IMR-90 (cell line): ENCODE data around the gene TMEM37. TPM values are rescaled to one million over a fixed set of nuclear protein-coding genes. Genes with fewer than 3 reads are reported as not detected.

Source experiments
- ATAC-seq: fragments of 200-7000 bp; cut with Tn5 transposase; 2 replicates; pipeline ENCODE4 v1.9.1; 2020; ENCODE audit warnings: low read depth, mild to moderate bottlenecking, moderate library complexity
- BruUV-seq: library from RNA; stranded (reverse); fragments of 400-500 nt; replicated peaks from 2 replicates; lab custom pipeline; 2021; lab: Mats Ljungman, UMichigan
- CTCF ChIA-PET: fragments of 300-600 bp; formaldehyde crosslinking; extraction: SDS; loops from one replicate; lab custom pipeline; 2021; ENCODE audit warnings: antibody characterized with exemption; lab: Yijun Ruan, JAX
- POLR2A ChIA-PET: fragments of 300-600 bp; sonication (Branson Sonifier 250); formaldehyde crosslinking; loops from one replicate; lab custom pipeline; 2022; ENCODE audit warnings: antibody characterized with exemption; ENCODE audit not compliant: unreplicated experiment; lab: Charles Lee
- DNase-seq: peaks from one replicate; pipeline ENCODE4 v3.0.0; 2013
- H2AFZ ChIP-seq: replicated peaks from 2 replicates; pipeline ENCODE3; 2013; ENCODE audit warnings: low read length, mild to moderate bottlenecking; ENCODE audit not compliant: poor library complexity
- H2AK5ac ChIP-seq: 2 replicates; pipeline ENCODE4 v1.6.1; 2013; ENCODE audit warnings: low read depth, low read length, inconsistent platforms
- H2AK9ac ChIP-seq: replicated peaks from 2 replicates; pipeline ENCODE3; 2013; ENCODE audit warnings: mild to moderate bottlenecking, low read depth, low read length, moderate library complexity; ENCODE audit not compliant: poor library complexity
- H2BK120ac ChIP-seq: 2 replicates; pipeline ENCODE4 v1.6.1; 2013; ENCODE audit warnings: low read depth, low read length, inconsistent platforms
- H2BK15ac ChIP-seq: 3 replicates; pipeline ENCODE4 v1.6.1; 2013; ENCODE audit warnings: low read depth, low read length, inconsistent platforms
- H2BK20ac ChIP-seq: 2 replicates; pipeline ENCODE4 v1.6.1; 2013; ENCODE audit warnings: low read depth, mild to moderate bottlenecking, inconsistent platforms, low read length, moderate library complexity
- H2BK5ac ChIP-seq: 2 replicates; pipeline ENCODE4 v1.6.1; 2013; ENCODE audit warnings: mild to moderate bottlenecking, low read depth, low read length, inconsistent platforms; ENCODE audit not compliant: poor library complexity, severe bottlenecking
- H3K14ac ChIP-seq: replicated peaks from 2 replicates; pipeline ENCODE4 v1.6.1; 2013; ENCODE audit warnings: low read depth, low read length, inconsistent platforms
- H3K18ac ChIP-seq: 2 replicates; pipeline ENCODE4 v1.6.1; 2013; ENCODE audit warnings: low read depth, low read length, control low read depth
- H3K23ac ChIP-seq: 2 replicates; pipeline ENCODE4 v1.6.1; 2013; ENCODE audit warnings: low read depth, low read length, inconsistent platforms
- H3K27ac ChIP-seq: 2 replicates; pipeline ENCODE4 v1.5.1; 2013; ENCODE audit warnings: mild to moderate bottlenecking, control low read depth, low read length; ENCODE audit not compliant: insufficient read depth
- H3K27me3 ChIP-seq: 2 replicates; pipeline ENCODE4 v1.6.1; 2013; ENCODE audit warnings: low read length; ENCODE audit not compliant: control insufficient read depth, insufficient read depth
- H3K36me3 ChIP-seq: 2 replicates; pipeline ENCODE4 v1.6.1; 2013; ENCODE audit warnings: low read length, mixed read lengths; ENCODE audit not compliant: control insufficient read depth, insufficient read depth
- H3K4ac ChIP-seq: 2 replicates; pipeline ENCODE4 v1.6.1; 2013; ENCODE audit warnings: low read depth, low read length, inconsistent platforms
- H3K4me1 ChIP-seq: 2 replicates; pipeline ENCODE4 v1.6.1; 2013; ENCODE audit warnings: low read length, mixed read lengths; ENCODE audit not compliant: control insufficient read depth, insufficient read depth
- H3K4me2 ChIP-seq: 2 replicates; pipeline ENCODE4 v1.6.1; 2013; ENCODE audit warnings: low read depth, mild to moderate bottlenecking, control low read depth, low read length, moderate library complexity
- H3K4me3 ChIP-seq: 2 replicates; pipeline ENCODE4 v1.5.1; 2013; ENCODE audit warnings: low read depth, mild to moderate bottlenecking, control low read depth, low read length, moderate library complexity; ENCODE audit not compliant: insufficient read depth
- H3K56ac ChIP-seq: 2 replicates; pipeline ENCODE4 v1.6.1; 2013; ENCODE audit warnings: low read length, inconsistent platforms; ENCODE audit not compliant: insufficient read depth; ENCODE audit errors: extremely low read depth
- H3K79me1 ChIP-seq, 2 experiments: 2 replicates each; pipeline ENCODE4 v1.6.1; 2013; ENCODE audit warnings: low read length in 2 of 2, inconsistent platforms in 1 of 2, low read depth in 1 of 2
- H3K9ac ChIP-seq: 2 replicates; pipeline ENCODE4 v1.6.1; 2013; ENCODE audit warnings: low read depth, low read length, control low read depth
- H3K9me1 ChIP-seq: 2 replicates; pipeline ENCODE4 v1.6.1; 2013; ENCODE audit warnings: low read length, inconsistent platforms; ENCODE audit not compliant: insufficient read depth
- H3K9me3 ChIP-seq: 2 replicates; pipeline ENCODE4 v1.6.1; 2013; ENCODE audit warnings: low read length; ENCODE audit not compliant: control insufficient read depth, insufficient read depth
- H4K20me1 ChIP-seq: 2 replicates; pipeline ENCODE4 v1.6.1; 2013; ENCODE audit warnings: low read length, inconsistent platforms; ENCODE audit not compliant: insufficient read depth
- H4K5ac ChIP-seq: 2 replicates; pipeline ENCODE4 v1.6.1; 2013; ENCODE audit warnings: mild to moderate bottlenecking, low read depth, low read length, control low read depth
- H4K8ac ChIP-seq, 2 experiments: 2 replicates each; pipeline ENCODE4 v1.6.1; 2013; ENCODE audit warnings: low read depth in 2 of 2, low read length in 2 of 2, control low read depth in 1 of 2, inconsistent platforms in 1 of 2
- H4K91ac ChIP-seq: 2 replicates; pipeline ENCODE4 v1.6.1; 2013; ENCODE audit warnings: low read depth, low read length, inconsistent platforms; ENCODE audit not compliant: insufficient read depth
- BHLHE40 ChIP-seq: fragments of 150-350 bp; IDR thresholded peaks from 2 replicates; pipeline ENCODE4 v1.6.1; 2016; ENCODE audit warnings: mild to moderate bottlenecking, low read depth, low read length
- FOS ChIP-seq: fragments of 150-350 bp; IDR thresholded peaks from 2 replicates; pipeline ENCODE4 v1.6.1; 2016; ENCODE audit warnings: low read depth, low read length
- MAZ ChIP-seq: IDR thresholded peaks from 2 replicates; pipeline ENCODE4 v1.6.1; 2012; ENCODE audit warnings: low read depth, mild to moderate bottlenecking, low read length, improper control_type of control experiment, moderate library complexity, borderline replicate concordance
- MXI1 ChIP-seq: IDR thresholded peaks from 2 replicates; pipeline ENCODE4 v1.6.1; 2012; ENCODE audit warnings: low read depth, mild to moderate bottlenecking, low read length, moderate library complexity, borderline replicate concordance
- NFE2L2 ChIP-seq: fragments of 150-350 bp; IDR thresholded peaks from 2 replicates; pipeline ENCODE4 v1.6.1; 2016; ENCODE audit warnings: low read depth, mild to moderate bottlenecking, low read length
- RCOR1 ChIP-seq: IDR thresholded peaks from 2 replicates; pipeline ENCODE4 v1.6.1; 2012; ENCODE audit warnings: mild to moderate bottlenecking, low read length, improper control_type of control experiment; ENCODE audit not compliant: insufficient replicate concordance
- RFX5 ChIP-seq: IDR thresholded peaks from 2 replicates; pipeline ENCODE4 v1.8.0; 2012; ENCODE audit warnings: low read depth, mild to moderate bottlenecking, low read length, moderate library complexity
- dilution Hi-C: fragments of 300-500 bp; cut with HindIII; formaldehyde crosslinking; loops from one replicate; pipeline ENCODE4 v1.14.3; 2018; ENCODE audit warnings: low sequenced_read_pairs; ENCODE audit not compliant: unreplicated experiment
- in situ Hi-C: fragments of 300-500 bp; cut with MboI; formaldehyde crosslinking; loops from 3 replicates; pipeline ENCODE4 v1.14.3; 2019; ENCODE audit warnings: low sequenced_read_pairs, inconsistent platforms, mixed read lengths
- intact Hi-C: fragments of 100-400 bp; cut with micrococcal nuclease; formaldehyde crosslinking; loops from 2 replicates; pipeline ENCODE4 v1.10.0; 2022
- polyA plus RNA-seq, 3 experiments: library from polyadenylated mRNA; depleted of rRNA; stranded (reverse); fragments of >200 nt; gene quantifications; 2 replicates each; pipeline ENCODE4 v1.2.3, GENCODE V29; 2012; ENCODE audit warnings: low replicate concordance in 1 of 3
- total RNA-seq: library from RNA; depleted of rRNA; stranded (reverse); fragments of >200 nt; gene quantifications from 2 replicates; pipeline ENCODE4 v1.2.3, GENCODE V29; 2012

Gene TMEM37
- total and polyA plus RNA-seq, 2 of the 4 experiments (the other 2 are of a cell fraction) = under 0.01 to 0.39 TPM

DNA sequence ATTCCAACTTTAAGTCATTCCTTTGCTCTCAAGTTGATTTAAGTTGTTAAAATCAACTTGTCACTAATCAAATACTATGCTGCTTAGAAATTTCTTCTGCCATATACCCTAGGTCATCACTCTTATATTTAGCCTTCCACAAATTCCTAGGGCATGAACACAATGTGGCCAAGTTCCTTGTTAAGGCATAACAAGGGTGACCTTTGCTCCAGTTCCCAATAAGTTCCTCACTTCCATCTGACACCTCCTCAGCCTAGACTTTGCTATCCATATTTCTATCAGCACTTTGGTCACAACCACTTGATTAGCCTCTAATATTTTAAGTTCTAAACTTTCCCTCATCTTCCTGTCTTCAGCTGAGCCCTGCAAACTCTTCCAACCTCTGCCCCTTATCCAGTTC is 9.9 kb upstream of the TMEM37 start:
- H3K9me1 ChIP-seq = no peaks in the 10 kb centered on the region
- no peak overlapping the region for H4K8ac ChIP-seq
- no peak overlapping the region for H3K4ac ChIP-seq
- H3K27me3 ChIP-seq = peaks cover 19% of the 10 kb centered on the region
- ATAC-seq (no peak), DNase-seq (no peak)
- no peak overlapping the region for H3K27ac ChIP-seq
- H4K5ac ChIP-seq = no peak overlapping the region
- no peak overlapping the region for H2BK20ac ChIP-seq
- no peaks in the 10 kb centered on the region for H3K4me1 ChIP-seq
- no peak overlapping the region for H2BK15ac ChIP-seq
- no peak overlapping the region for H2AK9ac ChIP-seq
- H3K23ac ChIP-seq = no peak overlapping the region
- H3K36me3 ChIP-seq = no peaks in the 10 kb centered on the region
- H2AK5ac ChIP-seq = no peak overlapping the region
- intact Hi-C loops (no loop called here), in situ Hi-C loops (no loop called here), dilution Hi-C loops (no loop called here)
- H3K79me1 ChIP-seq = no peaks in the 10 kb centered on the region
- H3K18ac ChIP-seq = no peak overlapping the region
- no peak overlapping the region for H2BK120ac ChIP-seq
- no peak overlapping the region for H4K91ac ChIP-seq
- TF ChIP-seq MAZ (no peak), MXI1 (no peak), NFE2L2 (no peak), RCOR1 (no peak), FOS (no peak), BHLHE40 (no peak), RFX5 (no peak)
- no peak overlapping the region for H2AFZ ChIP-seq
- no peak overlapping the region for H3K9ac ChIP-seq
- H2BK5ac ChIP-seq = no peak overlapping the region
- no peaks in the 10 kb centered on the region for H4K20me1 ChIP-seq
- CTCF ChIA-PET = no interaction called here
- POLR2A ChIA-PET = no interaction called here
- no peak overlapping the region for H3K56ac ChIP-seq
- BruUV-seq = no TSS peak
- H3K9me3 ChIP-seq = no peaks in the 10 kb centered on the region
- H3K4me2 ChIP-seq = no peak overlapping the region
- no peak overlapping the region for H3K14ac ChIP-seq
- no peak overlapping the region for H3K4me3 ChIP-seq
